NCI-H526 (cell line): ENCODE results near the gene SPI1.
"Not testable (repeated sequence)": the region's sequence is repeated elsewhere in the genome, so short reads cannot be mapped to it uniquely, and the experiment has no call there.

Experiments used
- DNase-seq, 2 experiments: peaks; one replicate each; lab custom pipeline; 2025; lab: John Stamatoyannopoulos, UW

SPI1 gene

DNA sequence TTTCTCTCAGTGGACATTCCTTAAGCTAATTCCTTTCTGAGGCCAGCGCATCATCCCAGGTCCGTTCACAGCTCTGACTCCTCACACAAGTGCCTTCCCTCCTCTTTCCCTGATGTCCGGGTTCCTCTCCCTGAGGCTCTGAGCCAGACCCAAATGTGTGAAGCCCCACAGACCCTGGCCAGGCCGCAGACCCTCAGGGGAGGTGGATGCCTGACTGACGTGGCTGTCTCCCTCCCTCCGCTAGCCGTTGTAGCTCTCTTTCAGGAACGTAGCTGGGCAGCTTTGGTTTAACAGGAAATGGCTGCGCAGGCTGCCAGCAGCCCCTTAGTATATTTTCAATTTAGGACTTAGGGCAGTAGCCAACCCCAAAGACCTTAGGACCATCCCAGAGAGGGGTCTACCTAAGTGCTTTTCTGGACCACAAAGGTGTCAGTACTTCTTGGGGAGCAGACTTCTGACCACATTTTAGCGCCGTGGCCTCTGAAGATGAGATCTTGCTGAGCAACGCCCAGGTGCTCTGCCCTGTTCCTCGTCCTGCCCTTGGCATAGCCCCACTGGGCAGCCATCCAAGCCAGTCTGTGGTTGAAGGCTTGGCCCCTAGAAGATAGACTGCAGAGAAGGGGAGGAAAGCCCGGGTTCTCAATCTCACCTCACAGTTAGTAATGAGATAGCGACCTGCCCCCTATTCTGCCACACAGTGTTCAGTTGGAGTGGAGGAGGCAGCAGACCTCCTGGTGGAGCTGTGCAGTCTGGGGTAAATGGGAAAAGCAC is 52.9 kb downstream of the SPI1 start:
- no peak for DNase-seq

DNA sequence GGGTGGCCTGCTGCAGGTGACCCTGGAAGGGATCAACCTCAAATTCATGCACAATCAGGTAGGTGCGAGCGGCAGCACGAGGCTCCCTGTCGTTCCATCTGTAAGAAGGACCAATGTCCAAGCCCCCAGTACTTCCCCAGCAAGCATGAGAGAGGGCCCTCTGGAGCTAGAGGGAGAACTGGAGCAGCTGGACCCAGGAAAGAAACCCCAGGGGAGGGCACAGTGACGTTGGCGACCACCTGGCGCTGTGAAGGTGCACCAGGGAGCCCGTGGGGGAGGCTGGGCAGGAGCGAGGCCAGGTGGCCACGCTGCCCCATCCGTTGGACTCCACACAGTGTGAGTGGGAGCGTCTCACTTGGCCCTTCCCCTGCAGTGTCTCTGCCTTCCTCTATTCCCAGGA is 53.8 kb downstream of the SPI1 start:
- no peak for DNase-seq

DNA sequence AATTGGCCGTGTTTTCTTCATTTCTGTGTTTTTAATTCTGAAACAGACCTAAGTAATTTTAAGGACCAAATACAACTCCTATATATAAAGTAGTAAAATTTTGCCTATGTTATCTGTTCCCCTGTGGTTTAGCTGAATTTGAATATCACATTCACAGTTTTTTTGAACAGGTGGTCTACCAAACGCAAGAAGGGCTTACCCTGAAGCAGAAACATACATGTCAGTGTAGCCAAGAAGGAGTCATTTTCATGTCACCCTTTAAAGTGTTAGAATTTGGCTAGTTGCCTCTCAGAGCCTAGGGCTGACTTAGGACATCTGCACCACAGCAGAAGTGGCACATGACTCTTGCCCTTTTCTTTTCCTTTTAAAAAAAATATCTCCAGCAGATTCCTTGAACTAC is 60.2 kb downstream of the SPI1 start:
- no peak for DNase-seq

DNA sequence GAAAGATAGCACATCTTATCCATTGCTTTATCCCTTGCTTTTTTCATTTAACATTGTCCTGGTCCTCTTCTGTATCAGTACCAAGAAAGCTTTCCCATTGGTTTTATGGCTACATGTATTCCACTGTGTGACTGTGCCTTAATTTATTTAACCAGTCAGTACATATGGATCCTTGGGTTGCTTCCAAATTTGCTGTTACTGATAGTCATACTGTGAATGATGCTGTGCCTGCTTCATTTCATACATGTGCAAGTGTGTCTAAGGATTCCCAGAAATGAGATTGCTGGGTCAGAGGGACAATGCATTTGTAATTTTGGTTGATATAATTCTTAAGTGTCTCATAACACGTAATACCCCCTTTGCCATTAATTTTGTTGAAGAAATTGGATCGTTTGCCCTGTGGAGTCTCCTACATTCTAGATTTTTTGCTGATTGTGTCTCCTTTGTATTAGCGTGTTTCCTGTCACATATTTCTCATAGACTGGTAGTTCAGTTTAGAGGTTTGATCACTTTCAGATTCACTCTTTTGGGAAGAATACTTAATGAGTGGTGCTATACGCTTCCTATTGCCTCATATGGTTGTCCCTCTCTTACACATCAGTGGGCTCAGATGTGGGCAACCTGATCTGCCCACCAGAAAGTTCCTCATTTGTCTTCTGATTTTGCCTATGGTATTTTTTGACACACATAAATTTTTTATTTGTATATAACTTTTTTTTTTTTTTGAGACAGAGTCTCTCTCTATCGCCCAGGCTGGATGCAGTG is 61.1 kb downstream of the SPI1 start:
- no peak for DNase-seq

DNA sequence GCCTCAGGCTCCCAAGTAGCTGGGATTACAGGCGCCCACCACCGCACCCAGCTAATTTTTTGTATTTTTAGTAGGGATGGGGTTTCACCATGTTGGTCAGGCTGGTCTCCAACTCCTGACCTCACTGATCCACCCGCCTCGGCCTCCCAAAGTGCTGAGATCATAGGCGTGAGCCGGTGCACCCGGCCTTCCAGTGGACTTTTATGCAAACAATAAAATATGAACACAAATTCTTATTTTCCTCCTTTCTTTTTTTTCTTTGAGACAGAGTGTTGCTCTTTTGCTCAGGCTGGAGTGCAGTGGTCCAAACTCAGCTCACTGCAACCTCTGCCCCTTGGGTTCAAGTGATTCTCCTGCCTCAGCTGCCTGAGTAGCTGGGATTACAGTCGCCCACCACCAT is 61.8 kb downstream of the SPI1 start:
- DNase-seq: not testable (repeated sequence)

DNA sequence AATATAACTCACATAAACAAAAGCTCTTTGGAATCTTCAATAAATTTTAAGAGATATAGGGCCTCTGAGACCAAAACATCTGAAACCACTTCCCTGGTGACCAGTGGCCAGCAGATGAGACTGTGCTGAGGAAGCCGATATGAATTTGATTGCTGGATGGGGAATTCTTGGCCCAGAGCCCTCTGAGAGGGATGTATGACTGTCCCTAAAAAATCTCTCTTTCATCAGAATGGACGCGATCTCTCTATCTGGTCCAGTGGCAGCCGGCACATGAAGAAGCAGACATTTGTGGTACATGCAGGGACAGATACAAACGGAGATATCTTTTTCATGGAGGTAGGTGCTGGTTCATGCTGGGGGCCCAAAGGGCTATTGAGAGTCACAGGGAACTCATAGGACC is 63.4 kb downstream of the SPI1 start:
- DNase-seq: no peak

DNA sequence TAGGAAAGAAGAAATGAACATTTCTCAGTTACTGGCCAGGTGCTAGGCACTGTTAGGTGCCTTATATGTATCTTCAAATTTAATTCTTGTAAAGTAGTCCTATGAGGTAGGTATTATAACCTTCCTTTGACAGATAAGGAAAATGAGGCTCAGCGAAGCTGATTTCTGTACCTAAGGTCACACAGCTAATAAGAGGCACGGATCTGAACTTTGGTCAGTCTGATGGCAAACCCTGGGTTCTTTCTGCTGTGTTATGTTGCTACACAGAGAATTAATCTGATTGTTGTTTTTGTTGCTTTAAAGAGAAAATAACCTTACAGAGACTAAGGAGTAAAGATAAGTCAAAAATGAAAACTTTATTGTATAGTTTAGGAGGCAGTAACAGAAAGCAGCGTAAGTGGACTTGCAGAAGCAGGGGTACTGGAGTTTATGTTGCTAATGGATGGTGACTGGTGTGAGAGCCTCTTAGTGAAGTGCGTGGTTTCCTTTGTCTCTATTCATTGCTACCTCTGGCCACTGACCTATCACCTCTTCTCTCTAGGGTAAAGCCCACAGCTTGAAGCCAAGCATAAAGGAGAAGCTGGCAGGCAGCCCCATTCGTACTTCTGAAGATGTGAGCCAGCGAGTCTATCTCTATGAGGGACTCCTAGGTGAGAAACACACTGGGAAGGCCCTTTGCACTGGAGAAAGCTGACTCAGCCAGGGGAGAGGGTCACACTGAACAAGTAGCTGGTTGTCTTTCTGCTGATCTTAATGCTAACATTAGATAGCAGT is 70.1 kb downstream of the SPI1 start:
- DNase-seq: no peak

DNA sequence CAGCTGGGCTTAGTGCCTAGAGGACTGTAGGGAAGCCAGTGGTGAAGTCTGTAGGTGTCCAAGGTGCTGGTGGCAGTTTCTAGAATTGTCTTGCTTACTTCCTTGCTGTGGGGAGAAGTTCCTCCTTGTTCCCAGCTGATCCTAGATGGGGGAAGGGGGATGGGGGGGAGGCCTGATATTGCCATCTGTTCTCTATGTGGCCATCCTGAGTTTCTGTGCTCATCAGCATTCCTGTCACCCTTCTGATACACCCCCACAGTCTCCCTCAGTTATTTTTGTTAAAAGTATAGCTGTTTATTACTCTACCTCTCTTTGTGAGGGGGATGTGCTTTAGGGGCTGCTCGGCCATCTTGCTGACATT is 71.9 kb downstream of the SPI1 start:
- DNase-seq: no peak

DNA sequence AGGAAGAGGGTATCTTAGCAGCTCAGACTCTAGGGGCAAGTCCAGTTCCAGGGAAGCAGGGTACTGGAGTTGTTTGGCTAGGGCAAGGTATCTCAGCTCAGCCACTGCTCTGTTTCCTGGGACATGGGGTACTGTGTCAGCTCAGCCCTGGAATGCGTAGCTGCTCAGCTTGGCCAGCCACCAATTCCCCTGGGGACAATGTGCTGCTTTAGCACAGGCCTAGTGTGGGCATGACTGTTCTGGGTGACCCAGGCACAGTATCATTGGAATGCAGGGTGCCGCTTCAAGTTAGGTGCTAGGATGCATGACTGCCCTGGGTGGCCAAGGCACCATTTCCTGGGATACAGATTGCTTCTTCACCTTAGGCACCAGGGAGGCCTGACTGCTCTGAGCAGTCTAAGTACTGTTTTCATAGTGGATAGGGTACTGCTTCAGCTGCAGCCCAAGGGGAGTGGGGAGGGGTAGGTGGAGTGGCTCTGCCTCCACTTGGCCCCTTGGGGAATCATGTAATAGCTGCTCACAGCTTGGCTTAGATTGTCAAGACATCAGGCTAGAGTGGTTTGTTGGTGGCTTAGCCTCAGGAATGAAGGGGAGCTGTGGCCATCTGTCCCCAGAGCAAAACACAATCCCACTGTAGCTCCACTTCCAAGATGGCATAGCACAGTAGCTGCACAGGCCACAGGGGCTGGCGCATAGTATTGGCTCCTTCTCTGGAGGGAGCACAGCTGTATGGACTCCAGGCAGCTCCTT is 72.4 kb downstream of the SPI1 start:
- DNase-seq: no peak
